ENCODE results near the gene CSMD2. TPM values are rescaled to one million over a fixed set of nuclear protein-coding genes. Genes with fewer than 3 reads are reported as not detected.

The CSMD2 gene
- total RNA-seq, 1 donor from 2014 or later = 2.6 TPM

GRCh38 chr1:33635336-33636012 is 529.6 kb downstream of the CSMD2 start:
- Mint-ChIP-seq H3K36me3 (peaks cover 2% of the 10 kb centered on the region), H3K9me3 (no peaks in the 10 kb centered on the region), H3K27me3 (ENCODE audit: insufficient read depth, low read depth) (peaks cover 2% of the 10 kb centered on the region), H3K4me3 (no peak overlapping the region), H3K27ac (no peak overlapping the region), H3K4me1 (no peaks in the 10 kb centered on the region)
- H3K4me1 ChIP-seq = no peaks in the 10 kb centered on the region
- no peaks in the 10 kb centered on the region for H4K20me1 ChIP-seq (ENCODE audit: low read depth)
- H3K27ac ChIP-seq = no peak overlapping the region
- H3K4me3 ChIP-seq = no peak overlapping the region
- H3K36me3 ChIP-seq = no peaks in the 10 kb centered on the region
- H3K79me2 ChIP-seq (ENCODE audit: low read depth) = no peaks in the 10 kb centered on the region
- H3K4me2 ChIP-seq = no peak overlapping the region
- H3K27me3 ChIP-seq = peaks cover 10% of the 10 kb centered on the region
- DNase-seq (ENCODE audit: low spot score) = no peak
- TF ChIP-seq, protein P1, sequence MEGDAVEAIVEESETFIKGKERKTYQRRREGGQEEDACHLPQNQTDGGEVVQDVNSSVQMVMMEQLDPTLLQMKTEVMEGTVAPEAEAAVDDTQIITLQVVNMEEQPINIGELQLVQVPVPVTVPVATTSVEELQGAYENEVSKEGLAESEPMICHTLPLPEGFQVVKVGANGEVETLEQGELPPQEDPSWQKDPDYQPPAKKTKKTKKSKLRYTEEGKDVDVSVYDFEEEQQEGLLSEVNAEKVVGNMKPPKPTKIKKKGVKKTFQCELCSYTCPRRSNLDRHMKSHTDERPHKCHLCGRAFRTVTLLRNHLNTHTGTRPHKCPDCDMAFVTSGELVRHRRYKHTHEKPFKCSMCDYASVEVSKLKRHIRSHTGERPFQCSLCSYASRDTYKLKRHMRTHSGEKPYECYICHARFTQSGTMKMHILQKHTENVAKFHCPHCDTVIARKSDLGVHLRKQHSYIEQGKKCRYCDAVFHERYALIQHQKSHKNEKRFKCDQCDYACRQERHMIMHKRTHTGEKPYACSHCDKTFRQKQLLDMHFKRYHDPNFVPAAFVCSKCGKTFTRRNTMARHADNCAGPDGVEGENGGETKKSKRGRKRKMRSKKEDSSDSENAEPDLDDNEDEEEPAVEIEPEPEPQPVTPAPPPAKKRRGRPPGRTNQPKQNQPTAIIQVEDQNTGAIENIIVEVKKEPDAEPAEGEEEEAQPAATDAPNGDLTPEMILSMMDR (IDR thresholded peaks at IDR 0.05) = no peak
- TF ChIP-seq EZH2 (IDR thresholded peaks at IDR 0.05) (no peak), EZH2phosphoT487 (IDR thresholded peaks at IDR 0.05) (no peak)
- H2AFZ ChIP-seq (replicated peaks) = no peak overlapping the region
- H3K9me3 ChIP-seq (ENCODE audit: low read depth) = no peaks in the 10 kb centered on the region
- H3F3A ChIP-seq (ENCODE audit: low read depth) = no peaks in the 10 kb centered on the region
- H3K9ac ChIP-seq = no peak overlapping the region

- H3K4me3 Mint-ChIP-seq = no peak overlapping the region
- peaks cover 2% of the 10 kb centered on the region for H3K36me3 Mint-ChIP-seq
- Histone ChIP-seq H4K20me1 (ENCODE audit: low read depth) (no peaks in the 10 kb centered on the region), H3K9ac (no peak overlapping the region), H3K4me2 (no peak overlapping the region), H3F3A (ENCODE audit: low read depth) (no peaks in the 10 kb centered on the region), H2AFZ (replicated peaks) (no peak overlapping the region), H3K27ac (no peak overlapping the region), H3K4me1 (no peaks in the 10 kb centered on the region), H3K4me3 (no peak overlapping the region), H3K79me2 (ENCODE audit: low read depth) (no peaks in the 10 kb centered on the region), H3K27me3 (peaks cover 10% of the 10 kb centered on the region), H3K36me3 (no peaks in the 10 kb centered on the region), H3K9me3 (ENCODE audit: low read depth) (no peaks in the 10 kb centered on the region)
- DNase-seq (ENCODE audit: low spot score) = peak; percentile 77
- H3K27me3 Mint-ChIP-seq (ENCODE audit: insufficient read depth, low read depth) = peaks cover 2% of the 10 kb centered on the region
- no peak overlapping the region for H3K27ac Mint-ChIP-seq
- H3K9me3 Mint-ChIP-seq = no peaks in the 10 kb centered on the region
- H3K4me1 Mint-ChIP-seq = no peaks in the 10 kb centered on the region
- TF ChIP-seq, protein P1 (IDR thresholded peaks at IDR 0.05) = peak; percentile 83
- TF ChIP-seq EZH2phosphoT487 (IDR thresholded peaks at IDR 0.05) = no peak
Measured at GRCh38 chr1:33634806-33635205, 530.2 kb downstream of the CSMD2 start.

- Histone ChIP-seq H3K27ac (no peak overlapping the region), H3K4me1 (no peaks in the 10 kb centered on the region), H3K4me2 (no peak overlapping the region), H3K27me3 (peaks cover 10% of the 10 kb centered on the region), H2AFZ (replicated peaks) (no peak overlapping the region), H3F3A (ENCODE audit: low read depth) (no peaks in the 10 kb centered on the region), H3K9ac (no peak overlapping the region), H4K20me1 (ENCODE audit: low read depth) (no peaks in the 10 kb centered on the region), H3K79me2 (ENCODE audit: low read depth) (no peaks in the 10 kb centered on the region), H3K36me3 (no peaks in the 10 kb centered on the region), H3K4me3 (no peak overlapping the region), H3K9me3 (ENCODE audit: low read depth) (no peaks in the 10 kb centered on the region)
- no peak for DNase-seq (ENCODE audit: low spot score)
- no peak overlapping the region for H3K27ac Mint-ChIP-seq
- H3K36me3 Mint-ChIP-seq = peaks cover 2% of the 10 kb centered on the region
- no peak overlapping the region for H3K4me3 Mint-ChIP-seq
- TF ChIP-seq EZH2phosphoT487 (IDR thresholded peaks at IDR 0.05) (no peak), EZH2 (IDR thresholded peaks at IDR 0.05) (no peak)
- TF ChIP-seq, protein P1 (IDR thresholded peaks at IDR 0.05) = no peak
- peaks cover 2% of the 10 kb centered on the region for H3K27me3 Mint-ChIP-seq (ENCODE audit: insufficient read depth, low read depth)
- H3K4me1 Mint-ChIP-seq = no peaks in the 10 kb centered on the region
- no peaks in the 10 kb centered on the region for H3K9me3 Mint-ChIP-seq
Measured at GRCh38 chr1:33634143-33634542, 530.9 kb downstream of the CSMD2 start.

Measured in neural progenitor cell (in vitro differentiated cells).